Body of pancreas (tissue), 4 donors: ENCODE data around the gene FGF10. TPM values are rescaled to one million over a fixed set of nuclear protein-coding genes. Genes with fewer than 3 reads are reported as not detected.
A peak's percentile ranks its signal among the peaks of the same experiment; 100 is the strongest.

Experiments
- ATAC-seq: fragments of 150-250 bp; one replicate; pipeline ENCODE4 v1.9.1; 2016
- DNase-seq, 4 donors: peaks; one replicate each; pipeline ENCODE4 v3.0.0-alpha.2; 2019
- H3K27ac ChIP-seq, 4 donors: fragments of 200-600 bp; sonication (generic); 1 replicate in 3 of 4; 2 replicates in 1 of 4; pipeline versions ENCODE4 v1.5.1 to v1.6.1; 2016 to 2019; ENCODE audit warnings: mild to moderate bottlenecking in 1 of 4, mixed read lengths in 1 of 4, moderate library complexity in 1 of 4
- H3K27me3 ChIP-seq, 2 donors: fragments of 200-600 bp; sonication (generic); one replicate each; pipeline ENCODE4 v1.6.0; 2016; ENCODE audit warnings: mild to moderate bottlenecking in 1 of 2
- H3K36me3 ChIP-seq, 2 donors: fragments of 200-600 bp; sonication (generic); replicated peaks in 1 of 2; 2 replicates each; pipeline ENCODE4 v1.5.1; 2016; ENCODE audit warnings: low read depth in 2 of 2; ENCODE audit not compliant: insufficient read depth in 1 of 2
- H3K4me1 ChIP-seq: fragments of 200-600 bp; sonication (generic); one replicate; pipeline ENCODE4 v1.6.0; 2016
- H3K4me3 ChIP-seq, 2 donors: fragments of 200-600 bp; sonication (generic); 1 replicate in 1 of 2; 2 replicates in 1 of 2; pipeline ENCODE4 v1.5.1; 2016 to 2019
- H3K9me3 ChIP-seq, 3 donors: fragments of 200-600 bp; sonication (generic); 1 replicate in 2 of 3; 2 replicates in 1 of 3; pipeline ENCODE4 v1.5.1; 2016
- POLR2A ChIP-seq, 3 donors: fragments of 450-650 bp; IDR thresholded peaks; one replicate each; pipeline ENCODE4 v1.6.1; 2016; ENCODE audit warnings: antibody characterized with exemption in 3 of 3, mild to moderate bottlenecking in 2 of 3
- WGBS, 2 donors: methylation state at CpG; one replicate each; pipeline ENCODE4 v1.1.5; 2017; 5-methylcytosine and 5-hydroxymethylcytosine counted together
- intact Hi-C: fragments of 100-400 bp; cut with DNase I; formaldehyde crosslinking; loops from one replicate; pipeline ENCODE4 v1.15.1; 2023
- total RNA-seq, 2 donors: library from RNA; depleted of rRNA; stranded (reverse); fragments of >200 nt; gene quantifications; one replicate each; pipeline ENCODE4 v1.1.0, GENCODE V29; 2016
- TF ChIP-seq, protein P1 (sequence below), 7 experiments: fragments of 450-650 bp in 4 of 7; fragments of 200-600 bp in 3 of 7; sonication (generic) in 3 of 7; IDR thresholded peaks; one replicate each; pipeline ENCODE4 v1.5.1; 2016 to 2019; ENCODE audit warnings: antibody characterized with exemption in 7 of 7

Gene FGF10
- total RNA-seq, result 10 to 100 TPM in 1 of 2 donors, 1 to 10 TPM in 1; 8.6 to 11.5 TPM

- H3K4me3 ChIP-seq, result peak within 1 kb of the TSS; percentile 53 to 60
- 0 to 1% methylated on average over 33 to 35 of the region's 35 CpGs for WGBS, 2 donors
- H3K36me3 ChIP-seq, result no peaks in the 10 kb centered on the region
- no peaks in the 10 kb centered on the region for H3K27me3 ChIP-seq
- intact Hi-C loops, result no loop called here
- no peaks in the 10 kb centered on the region for H3K9me3 ChIP-seq
- peak; percentile 58 for ATAC-seq
- peak within 1 kb of the TSS; percentile 73 to 94 (median 84) for H3K27ac ChIP-seq
- H3K4me1 ChIP-seq, result peaks cover 13% of the 10 kb centered on the region
- TF ChIP-seq POLR2A (IDR thresholded peaks at IDR 0.05), result peak in 2 of 3 donors; percentile 52 to 63
- TF ChIP-seq, protein P1, sequence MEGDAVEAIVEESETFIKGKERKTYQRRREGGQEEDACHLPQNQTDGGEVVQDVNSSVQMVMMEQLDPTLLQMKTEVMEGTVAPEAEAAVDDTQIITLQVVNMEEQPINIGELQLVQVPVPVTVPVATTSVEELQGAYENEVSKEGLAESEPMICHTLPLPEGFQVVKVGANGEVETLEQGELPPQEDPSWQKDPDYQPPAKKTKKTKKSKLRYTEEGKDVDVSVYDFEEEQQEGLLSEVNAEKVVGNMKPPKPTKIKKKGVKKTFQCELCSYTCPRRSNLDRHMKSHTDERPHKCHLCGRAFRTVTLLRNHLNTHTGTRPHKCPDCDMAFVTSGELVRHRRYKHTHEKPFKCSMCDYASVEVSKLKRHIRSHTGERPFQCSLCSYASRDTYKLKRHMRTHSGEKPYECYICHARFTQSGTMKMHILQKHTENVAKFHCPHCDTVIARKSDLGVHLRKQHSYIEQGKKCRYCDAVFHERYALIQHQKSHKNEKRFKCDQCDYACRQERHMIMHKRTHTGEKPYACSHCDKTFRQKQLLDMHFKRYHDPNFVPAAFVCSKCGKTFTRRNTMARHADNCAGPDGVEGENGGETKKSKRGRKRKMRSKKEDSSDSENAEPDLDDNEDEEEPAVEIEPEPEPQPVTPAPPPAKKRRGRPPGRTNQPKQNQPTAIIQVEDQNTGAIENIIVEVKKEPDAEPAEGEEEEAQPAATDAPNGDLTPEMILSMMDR (IDR thresholded peaks at IDR 0.05), result no peak
- peak; percentile 47 to 69 (median 56) for DNase-seq
Observed at GRCh38 chr5:44389090-44389822, at the start of gene FGF10. Gene FGF10 (minus strand): TSS chr5:44389420. CDS start chr5:44388682, 738 bp downstream.

DNA sequence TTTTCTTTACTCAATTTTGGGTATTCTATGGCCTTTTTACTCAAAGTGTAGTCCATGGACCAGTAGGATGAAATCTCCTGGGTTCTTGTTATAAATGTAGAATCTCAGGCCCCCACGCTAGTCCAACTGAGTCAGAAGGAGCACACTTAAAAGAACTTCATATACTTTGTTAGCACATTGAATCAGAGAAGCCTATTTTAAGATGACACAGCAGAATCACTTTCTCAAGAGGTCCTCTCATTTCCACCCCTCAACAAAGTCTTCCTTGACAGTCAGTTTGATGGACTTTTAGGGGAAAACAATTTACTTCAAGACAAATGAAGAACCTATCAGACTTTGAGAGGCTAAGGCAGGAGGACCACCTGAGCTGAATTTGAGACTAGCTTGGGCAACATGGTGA lies 37.7 kb upstream of the FGF10 start:
- Histone ChIP-seq H3K4me1 (no peaks in the 10 kb centered on the region), H3K36me3 (no peaks in the 10 kb centered on the region), H3K27ac (no peak overlapping the region), H3K27me3 (no peaks in the 10 kb centered on the region), H3K9me3 (no peaks in the 10 kb centered on the region), H3K4me3 (no peak overlapping the region)
- intact Hi-C loops, result no loop called here
- ATAC-seq, result no peak
- WGBS, 2 donors, result 73 to 93% methylated on average over 1 of the region's 1 CpG
- no peak for DNase-seq
- no peak for TF ChIP-seq POLR2A (IDR thresholded peaks at IDR 0.05)
- TF ChIP-seq, protein P1 (IDR thresholded peaks at IDR 0.05), result no peak

GRCh38 chr5:44412286-44412685 lies 23.1 kb upstream of the FGF10 start:
- intact Hi-C loops, result no loop called here
- DNase-seq, result no peak
- ATAC-seq, result no peak
- no peaks in the 10 kb centered on the region for H3K4me1 ChIP-seq
- H3K27ac ChIP-seq, result no peak overlapping the region
- no peaks in the 10 kb centered on the region for H3K9me3 ChIP-seq
- WGBS, 2 donors, result 73 to 87% methylated on average over 3 of the region's 3 CpGs
- no peak overlapping the region for H3K4me3 ChIP-seq
- TF ChIP-seq, protein P1 (IDR thresholded peaks at IDR 0.05), result no peak
- TF ChIP-seq POLR2A (IDR thresholded peaks at IDR 0.05), result no peak
- no peaks in the 10 kb centered on the region for H3K27me3 ChIP-seq
- H3K36me3 ChIP-seq, result no peaks in the 10 kb centered on the region

GRCh38 chr5:44402084-44402483 lies 12.9 kb upstream of the FGF10 start:
- DNase-seq (no peak), ATAC-seq (no peak)
- intact Hi-C loops, result no loop called here
- 82 to 91% methylated on average over 2 of the region's 2 CpGs for WGBS, 2 donors
- Histone ChIP-seq H3K27ac (no peak overlapping the region), H3K27me3 (no peaks in the 10 kb centered on the region), H3K36me3 (no peaks in the 10 kb centered on the region), H3K9me3 (no peaks in the 10 kb centered on the region), H3K4me1 (peaks cover 8% of the 10 kb centered on the region), H3K4me3 (no peak overlapping the region)
- TF ChIP-seq, protein P1 (IDR thresholded peaks at IDR 0.05), result no peak
- no peak for TF ChIP-seq POLR2A (IDR thresholded peaks at IDR 0.05)

DNA sequence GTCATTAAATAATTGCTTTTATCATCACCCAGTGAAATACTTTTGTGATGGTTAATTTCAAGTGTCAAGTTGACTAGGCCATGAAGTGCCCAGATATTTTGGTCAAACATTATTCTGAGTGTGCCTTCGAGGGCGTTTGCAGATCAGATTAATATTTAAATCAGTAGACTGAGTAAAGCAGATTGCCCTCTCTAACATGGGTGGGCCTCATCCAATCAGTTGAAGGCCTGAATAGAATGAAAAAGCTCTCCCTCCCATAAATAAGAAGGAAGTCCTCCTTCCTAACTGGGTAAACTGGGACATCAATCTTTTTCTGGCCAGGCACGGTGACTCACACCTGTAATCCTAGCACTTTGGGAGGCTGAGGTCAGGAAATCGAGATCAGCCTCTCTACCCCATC lies 12.4 kb upstream of the FGF10 start:
- DNase-seq (no peak), ATAC-seq (no peak)
- Histone ChIP-seq H3K4me1 (peaks cover 12% of the 10 kb centered on the region), H3K4me3 (no peak overlapping the region), H3K27me3 (no peaks in the 10 kb centered on the region), H3K36me3 (no peaks in the 10 kb centered on the region), H3K27ac (no peak overlapping the region), H3K9me3 (no peaks in the 10 kb centered on the region)
- intact Hi-C loops, result no loop called here
- no peak for TF ChIP-seq POLR2A (IDR thresholded peaks at IDR 0.05)
- TF ChIP-seq, protein P1 (IDR thresholded peaks at IDR 0.05), result no peak
- WGBS, 2 donors, result 73 to 76% methylated on average over 4 of the region's 4 CpGs
